NCI-H748 (cell line): Measurements from ENCODE around the gene MCM8.

Experiments used
- DNase-seq: peaks from one replicate; lab custom pipeline; 2025; ENCODE audit not compliant: unreplicated experiment; lab: John Stamatoyannopoulos, UW

MCM8 gene

GRCh38 chr20:6040958-6041807 is 90.7 kb downstream of the MCM8 start:
- no peak for DNase-seq

GRCh38 chr20:6041808-6042265 is 91.4 kb downstream of the MCM8 start:
- DNase-seq, result no peak

- DNase-seq, result no peak
Measured at GRCh38 chr20:6044115-6044514, 93.7 kb downstream of the MCM8 start.

GRCh38 chr20:6045566-6045965 is 95.1 kb downstream of the MCM8 start:
- no peak for DNase-seq

GRCh38 chr20:6046432-6046831 is 96.0 kb downstream of the MCM8 start:
- no peak for DNase-seq

GRCh38 chr20:6048391-6048790 is 97.9 kb downstream of the MCM8 start:
- no peak for DNase-seq
